Measurements from ENCODE around the gene TPBGL.

The TPBGL gene

GRCh38 chr11:75285776-75286360, 45.3 kb downstream of the TPBGL start:
- Histone ChIP-seq H3K4me3 (ENCODE audit: low read depth, low read length) (no peak overlapping the region), H3K27ac (ENCODE audit: low read depth, low read length) (no peak overlapping the region), H3K27me3 (ENCODE audit: control insufficient read depth, insufficient read depth, low read length) (no peaks in the 10 kb centered on the region), H3K4me1 (ENCODE audit: control insufficient read depth, insufficient read depth, low read length) (no peaks in the 10 kb centered on the region), H3K36me3 (ENCODE audit: control insufficient read depth, insufficient read depth, low read length) (peaks cover 2% of the 10 kb centered on the region; the same call in 1 of the 2 replicates), H3K9ac (ENCODE audit: low read depth, low read length) (no peak overlapping the region), H3K9me3 (ENCODE audit: control insufficient read depth, insufficient read depth, low read length) (no peaks in the 10 kb centered on the region)

GRCh38 chr11:75286826-75287465, 46.4 kb downstream of the TPBGL start:
- H3K9ac ChIP-seq (ENCODE audit: low read depth, low read length), result no peak overlapping the region
- H3K9me3 ChIP-seq (ENCODE audit: control insufficient read depth, insufficient read depth, low read length), result no peaks in the 10 kb centered on the region
- peaks cover 2% of the 10 kb centered on the region; the same call in 1 of the 2 replicates for H3K36me3 ChIP-seq (ENCODE audit: control insufficient read depth, insufficient read depth, low read length)

GRCh38 chr11:75287579-75287978, 47.0 kb downstream of the TPBGL start:
- Histone ChIP-seq H3K9ac (ENCODE audit: low read depth, low read length) (no peak overlapping the region), H3K27ac (ENCODE audit: low read depth, low read length) (no peak overlapping the region), H3K4me3 (ENCODE audit: low read depth, low read length) (no peak overlapping the region), H3K9me3 (ENCODE audit: control insufficient read depth, insufficient read depth, low read length) (no peaks in the 10 kb centered on the region), H3K36me3 (ENCODE audit: control insufficient read depth, insufficient read depth, low read length) (peaks cover 2% of the 10 kb centered on the region; the same call in 1 of the 2 replicates), H3K27me3 (ENCODE audit: control insufficient read depth, insufficient read depth, low read length) (no peaks in the 10 kb centered on the region), H3K4me1 (ENCODE audit: control insufficient read depth, insufficient read depth, low read length) (no peaks in the 10 kb centered on the region)

More at GRCh38 chr11:75286826-75287465, 46.4 kb downstream of the TPBGL start:
- Histone ChIP-seq H3K27ac (ENCODE audit: low read depth, low read length) (no peak overlapping the region), H3K27me3 (ENCODE audit: control insufficient read depth, insufficient read depth, low read length) (no peaks in the 10 kb centered on the region), H3K4me1 (ENCODE audit: control insufficient read depth, insufficient read depth, low read length) (no peaks in the 10 kb centered on the region), H3K4me3 (ENCODE audit: low read depth, low read length) (no peak overlapping the region)

GRCh38 chr11:75289511-75289760, 48.9 kb downstream of the TPBGL start:
- no peak overlapping the region for H3K9ac ChIP-seq (ENCODE audit: low read depth, low read length)
- no peaks in the 10 kb centered on the region for H3K27me3 ChIP-seq (ENCODE audit: control insufficient read depth, insufficient read depth, low read length)
- peaks cover 2% of the 10 kb centered on the region; the same call in 1 of the 2 replicates for H3K36me3 ChIP-seq (ENCODE audit: control insufficient read depth, insufficient read depth, low read length)
- H3K4me1 ChIP-seq (ENCODE audit: control insufficient read depth, insufficient read depth, low read length), result no peaks in the 10 kb centered on the region
- H3K4me3 ChIP-seq (ENCODE audit: low read depth, low read length), result no peak overlapping the region
- H3K9me3 ChIP-seq (ENCODE audit: control insufficient read depth, insufficient read depth, low read length), result no peaks in the 10 kb centered on the region
- H3K27ac ChIP-seq (ENCODE audit: low read depth, low read length), result no peak overlapping the region

GRCh38 chr11:75289919-75290318, 49.3 kb downstream of the TPBGL start:
- H3K9me3 ChIP-seq (ENCODE audit: control insufficient read depth, insufficient read depth, low read length), result no peaks in the 10 kb centered on the region
- no peak overlapping the region for H3K4me3 ChIP-seq (ENCODE audit: low read depth, low read length)
- no peaks in the 10 kb centered on the region for H3K4me1 ChIP-seq (ENCODE audit: control insufficient read depth, insufficient read depth, low read length)
- no peak overlapping the region for H3K9ac ChIP-seq (ENCODE audit: low read depth, low read length)
- no peak overlapping the region for H3K27ac ChIP-seq (ENCODE audit: low read depth, low read length)
- peaks cover 2% of the 10 kb centered on the region; the same call in 1 of the 2 replicates for H3K36me3 ChIP-seq (ENCODE audit: control insufficient read depth, insufficient read depth, low read length)
- H3K27me3 ChIP-seq (ENCODE audit: control insufficient read depth, insufficient read depth, low read length), result no peaks in the 10 kb centered on the region

- H3K4me3 ChIP-seq (ENCODE audit: low read depth, low read length), result no peak overlapping the region
- no peak overlapping the region for H3K9ac ChIP-seq (ENCODE audit: low read depth, low read length)
- H3K9me3 ChIP-seq (ENCODE audit: control insufficient read depth, insufficient read depth, low read length), result no peaks in the 10 kb centered on the region
- no peak overlapping the region for H3K27ac ChIP-seq (ENCODE audit: low read depth, low read length)
- H3K27me3 ChIP-seq (ENCODE audit: control insufficient read depth, insufficient read depth, low read length), result no peaks in the 10 kb centered on the region
- peaks cover 2% of the 10 kb centered on the region; the same call in 1 of the 2 replicates for H3K36me3 ChIP-seq (ENCODE audit: control insufficient read depth, insufficient read depth, low read length)
- H3K4me1 ChIP-seq (ENCODE audit: control insufficient read depth, insufficient read depth, low read length), result no peaks in the 10 kb centered on the region
These were observed 51.2 kb downstream of the TPBGL start for GRCh38 chr11:75291741-75292140.

- no peaks in the 10 kb centered on the region for H3K9me3 ChIP-seq (ENCODE audit: control insufficient read depth, insufficient read depth, low read length)
- no peaks in the 10 kb centered on the region for H3K4me1 ChIP-seq (ENCODE audit: control insufficient read depth, insufficient read depth, low read length)
- no peaks in the 10 kb centered on the region for H3K36me3 ChIP-seq (ENCODE audit: control insufficient read depth, insufficient read depth, low read length)
- H3K27me3 ChIP-seq (ENCODE audit: control insufficient read depth, insufficient read depth, low read length), result no peaks in the 10 kb centered on the region
- no peak overlapping the region for H3K4me3 ChIP-seq (ENCODE audit: low read depth, low read length)
- no peak overlapping the region for H3K9ac ChIP-seq (ENCODE audit: low read depth, low read length)
- no peak overlapping the region for H3K27ac ChIP-seq (ENCODE audit: low read depth, low read length)
These were observed 52.4 kb downstream of the TPBGL start for GRCh38 chr11:75292943-75293342.

All from HUES48 (cell line).